HG03095 (cell line): ENCODE data around the gene ULK4.
"Not testable (repeated sequence)": the region's sequence is repeated elsewhere in the genome, so short reads cannot be mapped to it uniquely, and the experiment has no call there.

ENCODE experiments used
- ATAC-seq: cut with Tn5 transposase; IDR thresholded peaks from one replicate; pipeline ENCODE4 v1.9.1; 2021; ENCODE audit warnings: moderate library complexity; ENCODE audit not compliant: unreplicated experiment

Gene ULK4

DNA sequence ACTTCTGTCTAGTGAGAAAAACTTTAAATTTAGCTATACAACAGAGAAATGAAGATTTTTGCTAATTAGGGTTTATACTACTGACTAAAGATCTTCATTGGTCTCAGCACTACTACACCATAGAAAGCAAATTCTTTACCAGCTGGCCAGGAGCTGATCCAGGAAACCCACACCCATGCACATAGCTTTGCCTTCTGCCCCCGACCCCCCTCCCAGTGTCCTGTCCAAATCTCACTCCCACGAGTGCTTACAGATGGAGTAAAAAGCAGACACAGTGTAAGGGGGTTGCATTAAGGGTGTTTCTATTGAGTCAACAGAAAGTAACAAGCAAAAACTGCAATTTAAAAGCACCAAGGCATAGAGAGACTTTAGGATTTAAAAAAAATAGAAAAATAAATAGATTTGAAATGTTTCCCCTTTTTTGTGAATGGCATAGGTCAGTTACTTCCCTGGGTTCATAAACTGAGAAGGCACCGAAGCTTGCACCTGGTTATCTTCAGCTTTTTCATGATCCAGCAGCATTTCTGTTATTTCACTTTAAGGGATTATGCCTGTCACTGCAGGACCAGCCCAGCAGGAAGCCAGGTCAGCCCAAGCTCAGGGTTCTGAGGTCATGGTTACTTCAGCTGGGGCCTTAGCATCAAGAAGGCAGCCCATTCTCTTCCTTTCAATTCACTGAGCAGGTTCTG lies 638.3 kb downstream of the ULK4 start:
- no peak for ATAC-seq

GRCh38 chr3:41321642-41321980 lies 640.3 kb downstream of the ULK4 start:
- ATAC-seq: no peak

DNA sequence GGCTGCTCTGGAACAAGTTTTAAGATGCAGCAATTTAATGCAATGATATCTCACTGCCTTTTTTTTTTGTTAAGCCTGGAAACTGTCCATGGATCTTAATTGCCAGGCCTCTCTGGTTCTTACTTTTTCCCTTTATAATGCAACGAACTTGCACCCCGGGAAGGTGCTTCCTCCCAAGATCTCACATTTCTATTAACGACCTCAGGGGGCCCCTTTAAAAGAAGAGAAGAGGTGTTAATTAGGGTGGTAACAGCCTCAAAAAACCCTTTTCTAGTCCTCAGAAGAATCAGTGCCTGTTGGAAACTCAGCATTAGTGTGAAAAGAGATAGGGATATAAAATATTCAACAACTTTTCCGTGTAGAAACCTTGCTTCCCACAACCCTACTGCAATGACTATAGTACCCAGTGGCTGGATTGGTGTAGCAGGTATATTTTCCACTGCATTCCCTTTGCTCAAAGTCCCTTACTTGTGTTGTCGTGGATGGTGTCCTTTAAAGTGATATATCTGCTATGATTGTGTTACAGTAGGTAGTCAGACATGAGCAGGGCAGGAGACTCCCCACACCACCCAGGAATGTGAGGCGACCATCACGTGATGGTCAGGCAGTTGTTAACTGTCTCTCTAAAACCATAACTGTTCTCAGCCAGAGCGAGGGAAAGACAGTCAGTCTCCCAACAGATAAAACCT lies 640.8 kb downstream of the ULK4 start:
- ATAC-seq: no peak

DNA sequence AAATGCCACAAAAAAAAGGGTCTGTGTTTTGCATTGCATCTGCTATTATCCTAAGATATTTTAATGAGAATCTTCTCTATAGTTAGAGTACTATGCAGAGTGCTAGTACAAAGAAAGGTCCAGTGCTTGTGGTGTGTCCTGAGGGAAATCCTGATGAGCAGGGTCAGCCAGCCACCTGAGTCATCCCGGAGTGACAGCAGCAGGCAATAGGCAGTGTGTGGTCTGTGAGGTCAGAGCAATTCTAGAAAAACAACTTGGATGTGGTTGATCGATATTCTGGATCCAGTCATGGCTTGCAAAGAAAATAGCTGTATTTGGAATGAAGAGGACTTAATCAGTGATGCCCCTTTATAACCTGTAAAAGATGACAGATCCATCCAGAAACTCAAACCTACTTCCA lies 643.4 kb downstream of the ULK4 start:
- ATAC-seq: no peak

GRCh38 chr3:41317718-41318117 lies 644.2 kb downstream of the ULK4 start:
- ATAC-seq: no peak

GRCh38 chr3:41317298-41317697 lies 644.6 kb downstream of the ULK4 start:
- ATAC-seq: no peak

GRCh38 chr3:41315126-41315525 lies 646.8 kb downstream of the ULK4 start:
- ATAC-seq: no peak

DNA sequence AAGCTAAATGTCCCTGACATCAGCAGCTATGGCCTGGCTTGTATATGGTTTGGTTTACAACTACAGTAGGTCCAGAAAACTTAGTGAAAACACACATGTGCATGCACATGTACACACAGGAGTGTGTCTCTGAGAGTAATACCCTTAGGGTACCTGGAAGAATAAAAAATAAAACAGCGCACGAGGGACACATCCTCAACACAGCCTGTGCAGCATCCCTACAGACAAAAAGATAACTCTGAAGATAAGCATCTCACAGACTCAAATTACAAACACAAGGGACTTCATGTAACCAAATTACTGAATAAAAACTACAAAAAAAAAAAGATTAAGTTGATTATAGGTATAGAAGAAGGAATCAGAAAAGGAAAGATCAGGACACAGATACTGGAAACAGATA lies 653.8 kb downstream of the ULK4 start:
- no peak for ATAC-seq

GRCh38 chr3:41307065-41307464 lies 654.8 kb downstream of the ULK4 start:
- ATAC-seq: no peak

DNA sequence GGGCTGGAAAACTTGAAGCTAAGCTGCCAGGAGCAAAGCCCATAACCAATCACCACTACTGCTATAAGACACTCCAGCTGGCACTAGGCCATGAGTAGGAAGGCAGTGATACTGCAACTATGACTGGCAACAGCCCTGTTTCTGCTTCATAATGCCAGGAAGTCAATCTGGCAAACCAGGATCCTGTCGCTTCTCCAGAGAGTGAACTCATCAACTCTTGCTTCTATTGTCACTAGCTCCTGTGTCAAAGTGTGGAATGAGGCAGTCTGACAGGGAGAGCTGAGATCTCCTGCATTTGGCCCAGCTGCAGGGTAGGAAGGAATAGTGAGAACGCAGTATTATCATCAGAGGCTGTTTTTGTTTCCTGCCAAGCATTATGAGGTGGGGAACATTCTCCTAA lies 657.3 kb downstream of the ULK4 start:
- ATAC-seq: no peak

- no peak for ATAC-seq
Observed at GRCh38 chr3:41302295-41302694, 659.6 kb downstream of the ULK4 start.

- no peak for ATAC-seq
Observed at GRCh38 chr3:41301548-41301947, 660.4 kb downstream of the ULK4 start.

GRCh38 chr3:41299036-41299435 lies 662.9 kb downstream of the ULK4 start:
- no peak for ATAC-seq

DNA sequence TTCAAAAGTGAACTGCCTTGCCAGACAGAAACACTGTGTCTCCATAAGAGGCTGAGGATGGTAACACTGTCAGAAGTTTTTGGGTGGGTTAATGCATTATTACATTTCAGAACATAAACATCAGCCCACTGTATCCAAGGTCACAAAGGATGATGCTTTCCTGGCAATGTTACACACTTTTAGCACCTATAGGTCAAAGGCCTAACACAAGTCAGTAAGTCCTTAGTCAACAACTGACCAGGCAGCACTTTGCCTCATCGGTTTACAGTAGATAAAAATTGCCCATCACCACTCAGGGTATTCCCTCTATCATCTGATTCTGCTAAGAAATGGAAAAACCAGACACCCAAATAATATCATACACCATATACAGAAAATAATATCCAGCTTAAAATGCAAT lies 664.2 kb downstream of the ULK4 start:
- ATAC-seq: no peak

- ATAC-seq: no peak
Observed at GRCh38 chr3:41296556-41296955, 665.3 kb downstream of the ULK4 start.

DNA sequence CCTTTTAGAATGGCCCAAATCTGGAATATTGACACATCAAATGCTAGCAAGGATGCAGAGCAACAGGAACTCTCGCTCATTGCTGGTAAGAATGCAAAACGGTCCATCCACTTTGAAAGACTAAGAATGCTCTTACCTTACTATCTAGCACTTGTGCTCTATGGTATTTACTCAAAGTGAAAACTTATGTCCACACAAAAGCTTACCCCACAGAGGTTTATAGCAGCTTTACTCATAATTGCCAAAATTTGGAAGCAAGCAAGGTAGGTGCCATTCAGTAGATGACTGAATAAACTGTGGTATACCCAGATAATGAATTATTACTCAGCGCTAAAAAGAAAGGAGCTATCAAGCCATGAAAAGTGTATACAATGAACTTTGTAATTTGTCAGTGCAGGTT lies 666.2 kb downstream of the ULK4 start:
- ATAC-seq: no peak

DNA sequence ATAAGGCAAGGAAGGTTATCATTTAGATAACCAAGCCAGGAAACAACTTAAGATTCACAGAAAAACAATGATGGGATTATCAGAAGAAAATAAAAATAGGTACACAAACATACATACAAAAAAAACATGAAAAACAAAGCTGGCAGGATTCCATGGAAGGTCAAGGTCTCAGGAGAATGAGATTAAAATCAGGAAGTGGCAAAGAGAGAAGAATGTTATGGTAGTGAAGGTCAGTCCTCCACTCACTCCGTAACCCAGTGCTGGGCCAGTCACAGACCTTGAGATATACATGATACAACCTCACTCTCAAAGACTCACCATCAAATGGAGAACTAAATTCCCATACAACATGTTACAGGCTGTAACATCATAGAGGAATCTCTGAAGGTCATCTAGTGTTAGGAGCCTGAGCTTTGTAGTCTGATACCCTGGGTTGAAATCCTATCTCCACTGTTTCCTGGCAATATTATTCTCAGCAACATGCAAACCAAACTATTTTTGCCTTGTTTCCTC lies 668.7 kb downstream of the ULK4 start:
- ATAC-seq: no peak

DNA sequence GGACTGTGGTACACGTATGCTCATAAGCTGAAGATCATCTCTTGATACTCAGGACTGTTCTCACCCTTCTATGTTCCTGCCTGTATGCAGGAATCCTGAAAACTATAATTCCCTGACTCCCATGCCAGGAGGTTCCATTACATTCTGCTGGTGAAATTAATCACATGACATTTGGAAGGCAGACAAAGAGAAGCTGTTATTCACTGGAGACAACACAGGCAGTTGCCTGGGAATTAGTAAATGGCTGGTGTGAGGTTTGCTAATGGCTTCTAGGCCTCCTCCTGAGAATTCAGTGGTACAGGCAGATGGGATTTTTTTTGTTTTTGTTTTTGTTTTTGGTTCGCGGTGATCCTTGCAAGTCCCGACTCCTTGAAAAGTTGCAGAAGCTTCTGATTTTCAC lies 671.2 kb downstream of the ULK4 start:
- ATAC-seq: no peak

GRCh38 chr3:41290306-41290705 lies 671.6 kb downstream of the ULK4 start:
- no peak for ATAC-seq

GRCh38 chr3:41288785-41289184 lies 673.1 kb downstream of the ULK4 start:
- no peak for ATAC-seq

DNA sequence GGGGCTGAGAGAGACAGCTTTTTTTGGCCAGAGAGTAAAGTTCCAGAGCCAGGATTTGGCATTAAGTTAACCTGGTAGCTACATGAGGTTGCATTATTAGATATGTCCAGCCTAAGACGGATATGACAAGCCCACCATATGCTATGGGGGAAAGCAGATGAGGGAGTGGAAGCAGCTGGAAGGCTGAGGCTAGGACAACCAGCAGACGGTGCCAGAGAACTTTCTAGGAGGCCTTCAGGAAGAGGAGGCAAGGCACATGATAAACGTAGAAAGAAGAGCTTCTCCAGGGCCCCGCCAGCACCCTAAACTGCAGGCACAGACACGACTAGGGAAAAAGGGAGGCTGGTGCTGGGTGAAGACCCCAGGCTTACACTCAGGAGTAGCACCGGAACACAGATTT lies 675.6 kb downstream of the ULK4 start:
- ATAC-seq: no peak

GRCh38 chr3:41284934-41285333 lies 677.0 kb downstream of the ULK4 start:
- not testable (repeated sequence) for ATAC-seq
